BJ (cell line): ENCODE data around the gene RRP1B. TPM values are rescaled to one million over a fixed set of nuclear protein-coding genes. Genes with fewer than 3 reads are reported as not detected.

Experiments
- CTCF ChIA-PET: fragments of 350-600 bp; formaldehyde crosslinking; extraction: SDS; loops from one replicate; lab custom pipeline; 2021; ENCODE audit warnings: antibody characterized with exemption, inconsistent platforms; lab: Yijun Ruan, JAX
- POLR2A ChIA-PET: fragments of 300-600 bp; sonication (Branson Sonifier 250); formaldehyde crosslinking; extraction: SDS; loops from one replicate; lab custom pipeline; 2021; ENCODE audit warnings: antibody characterized with exemption; lab: Charles Lee
- DNase-seq: peaks from one replicate; pipeline ENCODE4 v3.0.0-alpha.2; 2011; ENCODE audit warnings: low read depth
- H3K27me3 ChIP-seq: 2 replicates; pipeline ENCODE4 v1.6.0; 2011; ENCODE audit warnings: low read length; ENCODE audit not compliant: control insufficient read depth, insufficient read depth
- H3K36me3 ChIP-seq: 2 replicates; pipeline ENCODE4 v1.5.1; 2011; ENCODE audit warnings: low read length; ENCODE audit not compliant: control insufficient read depth, insufficient read depth
- H3K4me3 ChIP-seq: 2 replicates; pipeline ENCODE4 v1.5.1; 2011; ENCODE audit warnings: low read depth, mild to moderate bottlenecking, control low read depth, low read length
- CTCF ChIP-seq: IDR thresholded peaks from 2 replicates; pipeline ENCODE4 v1.5.1; 2011; ENCODE audit warnings: low read depth, mild to moderate bottlenecking, control low read depth, inconsistent platforms, low read length, moderate library complexity; ENCODE audit not compliant: insufficient read depth
- polyA plus RNA-seq: library from polyadenylated mRNA; depleted of rRNA; stranded (reverse); fragments of >200 nt; gene quantifications from 2 replicates; pipeline ENCODE4 v1.2.3, GENCODE V29; 2011

RRP1B gene
- polyA plus RNA-seq, 1 experiment: 11.6 TPM

- Histone ChIP-seq H3K36me3 (peaks cover 44% of the 10 kb centered on the region), H3K4me3 (no peak overlapping the region), H3K27me3 (no peaks in the 10 kb centered on the region)
- no peak for DNase-seq
- no peak for TF ChIP-seq CTCF
- CTCF ChIA-PET: no interaction called here
- POLR2A ChIA-PET: no interaction called here
These were observed 27.6 kb downstream of the RRP1B start for GRCh38 chr21:43686811-43687565.

- DNase-seq: no peak
- Histone ChIP-seq H3K27me3 (no peaks in the 10 kb centered on the region), H3K36me3 (peaks cover 47% of the 10 kb centered on the region), H3K4me3 (no peak overlapping the region)
- POLR2A ChIA-PET: no interaction called here
- CTCF ChIA-PET: no interaction called here
- no peak for TF ChIP-seq CTCF
These were observed 28.4 kb downstream of the RRP1B start for GRCh38 chr21:43687566-43688399.

- ChIA-PET CTCF (no interaction called here), POLR2A (no interaction called here)
- DNase-seq: no peak
- Histone ChIP-seq H3K36me3 (peaks cover 48% of the 10 kb centered on the region), H3K4me3 (no peak overlapping the region), H3K27me3 (no peaks in the 10 kb centered on the region)
- no peak for TF ChIP-seq CTCF
These were observed 29.5 kb downstream of the RRP1B start for GRCh38 chr21:43688906-43689305.

- Histone ChIP-seq H3K36me3 (peaks cover 50% of the 10 kb centered on the region), H3K27me3 (no peaks in the 10 kb centered on the region), H3K4me3 (no peak overlapping the region)
- no peak for TF ChIP-seq CTCF
- ChIA-PET POLR2A (no interaction called here), CTCF (no interaction called here)
- DNase-seq: no peak
These were observed 30.4 kb downstream of the RRP1B start for GRCh38 chr21:43689556-43690337.

- Histone ChIP-seq H3K36me3 (peaks cover 46% of the 10 kb centered on the region), H3K4me3 (no peak overlapping the region), H3K27me3 (no peaks in the 10 kb centered on the region)
- TF ChIP-seq CTCF: no peak
- DNase-seq: no peak
- CTCF ChIA-PET: no interaction called here
- POLR2A ChIA-PET: no interaction called here
These were observed 31.0 kb downstream of the RRP1B start for GRCh38 chr21:43690346-43690745.
